Left ventricle myocardium inferior (tissue), 1 donor: ENCODE results near the gene RESF1. TPM values are rescaled to one million over a fixed set of nuclear protein-coding genes. Genes with fewer than 3 reads are reported as not detected.
A peak's percentile ranks its signal among the peaks of the same experiment; 100 is the strongest.

Source experiments
- DNase-seq: peaks from one replicate; pipeline ENCODE4 v3.0.0-alpha.2; 2020
- H3K27ac ChIP-seq: fragments of 200-600 bp; replicated peaks from 2 replicates; pipeline ENCODE4 v1.8.0; 2021
- H3K27me3 ChIP-seq: fragments of 200-600 bp; 2 replicates; pipeline ENCODE4 v1.8.0; 2021; ENCODE audit warnings: low read depth
- H3K36me3 ChIP-seq: fragments of 200-600 bp; 2 replicates; pipeline ENCODE4 v1.8.0; 2021
- H3K4me1 ChIP-seq: fragments of 200-600 bp; 2 replicates; pipeline ENCODE4 v1.8.0; 2021
- H3K4me3 ChIP-seq: fragments of 200-600 bp; 2 replicates; pipeline ENCODE4 v1.8.0; 2021; ENCODE audit warnings: mild to moderate bottlenecking, moderate library complexity
- H3K9me3 ChIP-seq: fragments of 200-600 bp; replicated peaks from 2 replicates; pipeline ENCODE4 v1.8.0; 2021
- intact Hi-C: fragments of 100-400 bp; cut with micrococcal nuclease; formaldehyde crosslinking; loops from one replicate; pipeline ENCODE4 v1.11.0; 2022
- total RNA-seq: library from RNA; stranded (reverse); fragmentation: NEBNext Ultra II Directional; extraction: Animal tissue kit (Norgen Biotek cat#: 25700); gene quantifications from one replicate; pipeline ENCODE4 v1.2.1, GENCODE V29; 2021
- TF ChIP-seq, protein P1 (sequence below): fragments of 200-600 bp; IDR thresholded peaks from 2 replicates; pipeline ENCODE4 v1.8.0; 2021; ENCODE audit warnings: antibody characterized with exemption, mild to moderate bottlenecking, borderline replicate concordance
- donor health status: DM: no; HTN: yes; CAD: no; lungs with severe emphysema.

RESF1 gene
- total RNA-seq, 1 donor from 2014 or later = 19.4 TPM

DNA sequence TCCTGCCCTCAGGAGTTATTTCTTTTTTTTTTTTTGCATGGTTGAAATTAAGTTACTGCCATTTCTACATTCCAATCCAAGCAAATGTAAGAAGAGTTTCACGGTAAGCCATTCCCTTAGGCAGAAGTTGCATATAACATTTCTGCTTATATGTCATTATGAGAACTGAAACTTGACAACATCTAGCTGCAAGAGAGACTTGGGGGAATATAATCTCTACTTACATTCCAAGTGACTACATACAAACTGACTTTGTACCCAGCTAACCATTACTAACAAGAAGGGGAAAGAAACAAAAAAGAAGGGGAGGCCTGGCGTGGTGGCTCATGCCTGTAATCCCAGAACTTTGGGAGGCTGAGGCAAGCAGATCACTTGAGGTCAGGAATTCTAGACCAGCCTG lies 7.3 kb upstream of the RESF1 start:
- Histone ChIP-seq H3K4me3 (no peak overlapping the region), H3K27me3 (no peaks in the 10 kb centered on the region), H3K9me3 (peaks cover 14% of the 10 kb centered on the region), H3K4me1 (no peaks in the 10 kb centered on the region), H3K27ac (no peak overlapping the region), H3K36me3 (peaks cover 11% of the 10 kb centered on the region)
- no peak for DNase-seq
- intact Hi-C loops = no loop called here
- TF ChIP-seq, protein P1, sequence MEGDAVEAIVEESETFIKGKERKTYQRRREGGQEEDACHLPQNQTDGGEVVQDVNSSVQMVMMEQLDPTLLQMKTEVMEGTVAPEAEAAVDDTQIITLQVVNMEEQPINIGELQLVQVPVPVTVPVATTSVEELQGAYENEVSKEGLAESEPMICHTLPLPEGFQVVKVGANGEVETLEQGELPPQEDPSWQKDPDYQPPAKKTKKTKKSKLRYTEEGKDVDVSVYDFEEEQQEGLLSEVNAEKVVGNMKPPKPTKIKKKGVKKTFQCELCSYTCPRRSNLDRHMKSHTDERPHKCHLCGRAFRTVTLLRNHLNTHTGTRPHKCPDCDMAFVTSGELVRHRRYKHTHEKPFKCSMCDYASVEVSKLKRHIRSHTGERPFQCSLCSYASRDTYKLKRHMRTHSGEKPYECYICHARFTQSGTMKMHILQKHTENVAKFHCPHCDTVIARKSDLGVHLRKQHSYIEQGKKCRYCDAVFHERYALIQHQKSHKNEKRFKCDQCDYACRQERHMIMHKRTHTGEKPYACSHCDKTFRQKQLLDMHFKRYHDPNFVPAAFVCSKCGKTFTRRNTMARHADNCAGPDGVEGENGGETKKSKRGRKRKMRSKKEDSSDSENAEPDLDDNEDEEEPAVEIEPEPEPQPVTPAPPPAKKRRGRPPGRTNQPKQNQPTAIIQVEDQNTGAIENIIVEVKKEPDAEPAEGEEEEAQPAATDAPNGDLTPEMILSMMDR = no peak

DNA sequence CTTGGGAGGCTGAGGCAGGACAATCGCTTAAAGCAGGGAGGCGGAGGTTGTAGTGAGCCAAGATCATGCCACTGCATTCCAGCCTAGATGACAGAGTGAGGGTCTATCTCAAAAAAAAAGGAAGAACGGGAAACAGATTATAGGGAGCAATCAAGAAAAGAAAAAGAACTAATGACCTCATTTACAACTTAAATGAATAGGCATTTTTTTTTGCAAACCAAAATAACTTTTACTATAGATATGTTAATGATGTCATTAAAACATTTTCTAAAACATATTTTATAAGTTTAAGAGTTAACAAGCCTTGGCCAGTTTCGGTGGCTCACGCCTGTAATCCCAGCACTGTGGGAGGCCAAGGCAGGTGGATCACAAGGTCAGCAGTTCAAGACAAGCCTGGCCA lies 6.8 kb upstream of the RESF1 start:
- DNase-seq = no peak
- TF ChIP-seq, protein P1 = no peak
- no peak overlapping the region for H3K4me3 ChIP-seq
- peaks cover 12% of the 10 kb centered on the region for H3K9me3 ChIP-seq
- intact Hi-C loops = no loop called here
- H3K27ac ChIP-seq = no peak overlapping the region
- H3K4me1 ChIP-seq = no peaks in the 10 kb centered on the region
- H3K27me3 ChIP-seq = no peaks in the 10 kb centered on the region
- H3K36me3 ChIP-seq = peaks cover 10% of the 10 kb centered on the region

DNA sequence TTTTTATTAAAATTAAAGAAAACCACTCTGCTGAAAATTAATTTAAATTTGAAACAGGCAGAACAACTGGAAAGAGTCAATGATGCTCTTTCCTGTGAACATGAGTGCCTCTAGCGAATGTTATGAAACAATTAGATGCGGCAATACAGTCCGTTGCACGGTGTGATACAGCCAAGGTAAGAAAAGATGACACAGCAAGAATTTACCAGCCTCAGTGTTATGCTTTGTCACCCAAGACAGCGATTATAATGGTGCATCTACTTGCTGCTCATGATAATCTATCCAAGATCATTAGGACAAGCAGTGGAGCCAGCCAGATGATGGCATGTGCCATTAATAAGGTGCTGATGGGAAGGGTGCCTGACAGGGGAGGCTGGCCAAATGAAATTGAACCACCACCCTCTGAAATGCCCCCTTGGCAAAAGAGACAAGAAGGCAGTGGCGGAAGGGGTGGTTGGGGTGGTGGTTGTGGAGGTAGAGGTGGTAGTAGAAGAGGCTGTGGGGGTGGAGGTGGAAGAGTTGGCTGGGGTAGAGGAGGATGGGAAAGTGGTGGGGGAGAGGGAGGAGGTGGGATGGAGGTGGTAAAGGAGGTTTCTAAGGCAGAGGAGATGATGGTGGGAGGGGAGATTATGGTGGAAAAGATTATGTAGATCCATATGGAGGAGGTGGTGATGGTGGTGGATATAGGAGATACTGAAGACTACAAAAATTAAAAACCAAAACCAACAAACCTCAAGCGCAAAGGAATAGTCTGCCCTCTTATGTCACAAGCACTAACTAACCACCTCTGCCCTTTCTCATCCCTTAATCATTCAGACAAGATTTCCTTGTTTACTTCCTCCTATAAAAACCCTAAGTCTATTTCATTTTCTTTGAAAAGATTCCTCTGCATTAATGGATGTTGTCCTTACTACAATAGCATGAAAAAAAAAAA lies 4.0 kb upstream of the RESF1 start:
- Histone ChIP-seq H3K27ac (no peak overlapping the region), H3K4me1 (peaks cover 19% of the 10 kb centered on the region), H3K27me3 (no peaks in the 10 kb centered on the region), H3K36me3 (no peaks in the 10 kb centered on the region), H3K9me3 (no peaks in the 10 kb centered on the region), H3K4me3 (no peak overlapping the region)
- intact Hi-C loops = no loop called here
- TF ChIP-seq, protein P1 = no peak
- no peak for DNase-seq

DNA sequence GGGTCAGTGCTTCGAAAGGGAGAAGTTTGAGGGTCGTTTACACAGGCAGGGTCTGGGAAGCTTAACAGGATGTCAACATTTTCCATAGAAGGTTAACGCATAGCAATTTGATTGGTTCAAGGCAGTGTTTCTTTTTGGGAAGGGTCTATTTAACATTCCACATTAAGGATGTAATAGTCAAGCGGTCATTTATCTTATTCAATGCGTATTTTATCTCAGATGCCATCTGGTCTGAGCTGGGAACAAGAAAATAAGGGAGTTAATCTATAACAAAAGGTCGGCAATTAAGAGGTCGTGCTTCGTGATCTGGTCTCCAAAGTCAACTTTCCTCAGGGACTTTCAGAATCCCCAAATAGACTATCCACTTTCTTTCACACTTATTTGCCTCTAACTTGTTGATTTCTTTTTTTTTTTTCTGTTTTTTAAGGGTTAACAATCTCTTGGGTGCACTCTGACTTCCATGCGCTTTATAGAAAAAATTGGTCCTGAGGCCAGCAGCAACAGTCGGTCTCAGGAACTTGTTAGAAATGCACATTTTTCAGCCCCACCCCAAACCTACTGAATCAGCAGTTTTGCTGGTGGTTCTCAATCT lies 550 bp upstream of the RESF1 start:
- peak overlapping the region; percentile 96 for H3K27ac ChIP-seq
- H3K36me3 ChIP-seq = peaks cover 9% of the 10 kb centered on the region
- TF ChIP-seq, protein P1 = no peak

DNA sequence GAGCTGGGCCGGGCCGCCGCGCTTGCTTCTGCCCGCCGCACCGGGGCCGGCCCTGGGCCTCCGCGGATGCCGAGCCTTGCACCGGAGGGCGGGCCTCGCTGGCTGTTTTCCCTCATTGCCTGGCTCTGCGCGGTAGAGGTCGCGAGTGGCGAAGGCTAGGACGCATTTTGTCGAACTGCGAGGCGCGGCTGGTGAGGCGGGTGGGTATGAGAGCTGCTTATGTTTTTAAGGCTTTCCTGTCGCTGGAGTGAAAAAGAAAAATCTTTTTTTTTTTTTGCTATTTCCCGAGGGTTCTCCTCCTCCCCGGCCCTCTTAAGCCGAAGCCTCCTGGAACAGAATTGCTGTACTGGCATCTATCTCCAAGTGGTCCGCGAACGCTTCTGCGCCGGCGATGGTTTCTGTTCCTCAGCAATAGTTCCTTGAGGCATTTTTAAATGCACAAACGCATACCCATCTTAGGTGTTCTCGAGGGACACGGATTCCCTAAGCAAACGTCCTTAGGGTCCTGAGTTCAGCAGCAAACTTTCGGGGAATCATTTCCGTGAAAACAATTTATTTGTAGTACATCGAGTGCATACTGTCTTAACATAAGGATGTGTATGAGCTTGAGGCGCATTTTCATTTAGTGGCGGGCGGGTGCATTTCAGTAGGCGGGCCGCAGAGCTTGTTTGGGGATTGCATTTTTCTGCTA lies 631 bp downstream of the RESF1 start:
- Histone ChIP-seq H3K4me3 (peak overlapping the region; percentile 75), H3K4me1 (peaks cover 56% of the 10 kb centered on the region), H3K27me3 (no peaks in the 10 kb centered on the region), H3K27ac (peak overlapping the region; percentile 96), H3K36me3 (peaks cover 12% of the 10 kb centered on the region), H3K9me3 (no peaks in the 10 kb centered on the region)
- intact Hi-C loops = no loop called here
- DNase-seq = peak; percentile 75
- TF ChIP-seq, protein P1 = no peak

More for the DNA sequence above, 550 bp upstream of the RESF1 start:
- H3K4me1 ChIP-seq = peaks cover 54% of the 10 kb centered on the region
- no peaks in the 10 kb centered on the region for H3K27me3 ChIP-seq
- peak overlapping the region; percentile 75 for H3K4me3 ChIP-seq
- intact Hi-C loops = no loop called here
- no peak for DNase-seq
- no peaks in the 10 kb centered on the region for H3K9me3 ChIP-seq
